ENCODE results near the gene CASP8.

The CASP8 gene

DNA sequence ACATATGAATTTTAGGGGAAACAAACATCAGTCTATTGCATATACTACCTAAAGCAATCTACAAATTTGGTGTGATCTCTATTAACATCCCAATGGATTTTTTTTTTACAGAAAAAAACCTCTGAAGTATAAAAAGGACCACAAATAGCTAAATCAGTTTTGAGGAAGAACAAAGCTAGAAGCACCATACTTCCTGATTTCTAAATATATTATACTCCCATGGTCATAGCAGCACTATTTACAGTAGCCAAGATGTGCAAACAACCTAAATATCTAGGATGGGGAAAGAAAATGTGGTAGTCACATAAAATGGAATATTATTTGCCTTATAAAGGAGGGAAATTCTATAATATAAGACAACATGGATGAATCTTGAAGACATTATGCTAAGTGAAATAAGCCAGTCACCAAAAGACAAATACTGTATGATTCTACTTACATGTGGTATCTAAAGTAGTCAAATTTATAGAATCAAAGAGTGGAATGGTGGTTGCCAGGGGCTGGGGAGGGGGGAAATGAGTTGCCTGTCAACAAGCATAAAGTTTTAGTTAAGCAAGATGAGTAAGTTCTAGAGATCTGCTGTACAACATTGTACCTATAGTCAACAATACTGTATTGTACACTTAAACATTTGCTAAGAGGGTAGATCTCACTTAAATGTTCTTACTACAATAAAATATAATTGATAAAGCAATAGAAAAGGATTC is 17.6 kb upstream of the CASP8 start:
- DNase-seq (ENCODE audit: low read depth), result no peak

DNA sequence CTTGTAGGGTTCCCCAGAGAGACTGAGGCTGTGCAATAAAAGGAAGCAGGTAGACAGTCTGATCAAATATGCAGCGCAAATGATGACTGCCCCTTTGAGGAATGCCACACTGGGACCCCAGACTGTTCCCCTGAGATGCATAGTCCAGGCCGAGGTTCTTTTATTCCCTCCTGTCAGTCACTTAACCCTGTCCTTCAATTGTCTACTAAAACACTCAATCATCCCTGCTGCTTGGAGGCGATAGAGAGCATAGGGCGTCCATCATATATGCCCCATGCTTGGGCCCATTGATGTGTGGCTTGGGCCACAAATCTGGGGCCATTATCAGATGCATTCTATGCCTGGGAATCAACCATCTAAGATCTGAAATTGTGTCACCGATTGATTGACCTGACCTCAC is 15.5 kb upstream of the CASP8 start:
- no peak for DNase-seq (ENCODE audit: low read depth)

DNA sequence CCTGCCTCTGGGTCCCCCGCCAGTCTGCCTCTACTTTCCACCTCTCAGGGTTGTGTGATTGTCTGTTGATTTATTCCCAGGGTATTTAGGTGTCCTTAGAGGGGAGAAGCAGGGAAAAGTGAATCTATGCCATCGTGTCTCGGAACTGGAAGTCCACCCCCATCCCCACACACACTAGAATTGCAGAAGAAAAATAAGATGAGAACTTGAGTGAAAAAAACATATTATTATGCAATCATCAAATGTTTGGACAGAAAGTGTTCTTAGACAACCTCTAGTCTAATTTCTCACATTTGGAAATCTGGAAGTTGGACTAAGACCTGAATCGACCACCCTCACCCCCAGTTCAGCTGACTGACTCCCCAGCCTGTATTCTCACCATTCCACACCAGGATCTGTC is 14.1 kb upstream of the CASP8 start:
- no peak for DNase-seq (ENCODE audit: low read depth)

DNA sequence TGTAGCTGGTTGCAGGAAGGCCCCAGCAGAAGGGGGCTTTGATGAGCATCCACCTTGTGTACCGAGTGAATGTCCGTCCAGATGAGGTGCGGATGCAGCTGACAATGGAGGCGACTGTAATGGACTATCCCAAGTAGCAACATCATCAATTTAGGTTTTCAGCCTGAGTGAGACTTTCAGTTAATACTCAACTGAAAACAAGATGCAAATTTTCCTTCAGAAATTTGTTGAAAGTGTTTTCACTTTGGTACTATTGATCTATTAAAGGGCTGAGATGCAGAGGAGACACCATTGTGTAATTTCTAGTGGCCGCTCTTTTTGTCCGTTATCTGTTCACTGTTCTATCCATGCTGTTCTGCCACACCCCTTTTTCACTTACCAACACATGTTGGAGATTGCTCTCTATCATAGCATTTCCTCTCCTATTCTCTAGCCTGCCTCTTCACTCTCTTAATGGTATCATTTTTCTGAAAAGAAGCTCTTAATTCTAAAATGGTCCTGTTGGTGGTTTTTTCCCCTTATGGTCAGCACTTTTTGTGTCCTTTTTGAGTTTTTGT is 12.0 kb upstream of the CASP8 start:
- no peak for DNase-seq (ENCODE audit: low read depth)

DNA sequence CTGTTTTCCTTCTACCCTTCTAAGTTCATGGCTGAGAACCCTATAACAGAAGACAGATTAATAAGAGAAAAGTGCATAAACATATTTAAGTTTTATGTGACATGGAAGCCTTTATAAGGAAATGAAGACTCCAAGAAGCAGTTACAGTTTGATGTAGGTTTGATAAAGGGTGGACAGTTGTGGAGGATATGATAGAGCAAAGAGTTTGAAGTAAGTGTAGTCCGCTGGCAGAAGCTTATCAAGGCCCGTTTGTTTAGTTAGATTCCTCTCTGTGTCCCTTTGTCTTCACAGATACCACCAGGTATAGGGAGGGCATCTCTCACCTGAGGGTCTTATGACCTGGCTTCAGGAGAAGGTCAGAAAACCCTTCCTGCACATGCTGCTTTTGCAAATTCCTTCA is 10.4 kb upstream of the CASP8 start:
- DNase-seq (ENCODE audit: low read depth), result no peak

DNA sequence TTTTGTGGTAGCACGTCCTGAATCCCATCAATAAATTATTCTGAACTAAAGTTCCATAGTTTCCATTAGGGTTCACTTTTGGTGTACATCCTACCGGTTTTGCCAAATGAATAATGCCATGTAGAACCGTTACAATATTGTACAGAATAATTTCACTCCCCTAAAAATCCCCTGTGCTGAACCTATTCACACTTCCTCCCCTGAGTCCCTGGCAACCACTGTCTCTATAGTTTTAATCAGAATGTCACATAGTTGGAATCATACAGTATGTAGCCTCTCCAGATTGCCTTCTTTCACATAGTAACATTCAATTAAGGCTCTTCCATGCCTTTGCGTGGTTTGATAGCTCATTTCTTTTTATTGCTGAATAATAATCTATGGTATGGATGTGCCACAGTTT is 9.6 kb upstream of the CASP8 start:
- no peak for DNase-seq (ENCODE audit: low read depth)

DNA sequence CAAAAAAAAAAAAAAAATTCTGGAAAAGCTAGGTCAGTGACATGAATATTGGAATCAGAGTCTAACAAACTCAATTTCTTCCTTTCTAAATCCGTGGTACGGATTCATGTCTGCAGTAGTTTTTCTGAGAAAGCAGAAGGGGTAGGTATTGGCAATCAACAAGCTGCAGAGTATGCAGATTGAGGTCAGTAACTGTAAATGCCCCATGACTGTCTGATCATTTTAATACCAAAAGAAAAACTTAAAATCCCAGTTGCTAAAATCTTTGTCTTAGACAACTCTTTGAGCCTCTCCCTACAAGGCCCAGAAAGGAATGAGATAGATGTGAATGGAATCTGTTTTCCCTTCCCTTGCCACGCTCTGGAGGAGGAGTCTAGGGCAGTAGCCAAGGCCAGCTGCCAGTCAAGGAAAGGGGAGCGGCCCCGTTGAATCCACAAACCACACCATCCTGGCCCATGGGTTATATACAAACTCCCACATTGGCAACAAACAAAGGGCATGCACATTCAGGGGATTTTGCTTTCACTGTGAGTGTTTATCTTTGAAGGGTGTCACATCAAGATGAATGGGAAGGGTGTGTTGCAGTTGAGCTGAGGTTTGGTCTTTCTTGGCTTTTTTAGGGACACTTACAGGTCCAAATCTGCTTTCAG is 6.1 kb upstream of the CASP8 start:
- DNase-seq (ENCODE audit: low read depth), result no peak

DNA sequence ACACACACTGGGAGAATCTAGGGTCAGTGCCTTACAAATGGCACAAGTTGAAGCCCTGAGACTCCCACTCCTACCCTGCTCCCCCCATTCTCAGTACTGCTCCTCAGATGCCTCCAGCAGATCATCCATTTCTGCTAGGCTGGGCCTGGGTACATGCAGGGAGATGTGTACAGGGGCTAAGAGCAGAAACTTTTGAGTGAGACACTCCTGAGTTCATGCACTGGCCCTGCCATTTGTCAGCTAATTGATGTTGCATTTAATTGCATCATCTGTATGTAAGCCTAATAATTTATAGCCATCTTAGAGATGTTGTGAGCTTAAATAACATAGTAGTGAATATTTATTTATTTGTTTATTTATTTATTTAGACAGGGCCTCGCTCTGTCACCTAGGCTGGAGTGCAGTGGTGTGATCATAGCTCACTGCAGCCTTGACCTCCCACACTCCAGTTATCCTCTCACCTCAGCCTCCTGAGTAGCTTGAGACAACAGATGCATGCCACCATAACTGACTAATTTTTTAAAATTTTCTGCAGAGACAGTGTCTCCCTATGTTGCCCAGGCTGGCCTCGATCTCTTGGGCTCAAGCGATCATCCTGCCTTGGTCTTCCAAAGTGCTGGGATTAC is 4.8 kb upstream of the CASP8 start:
- no peak for DNase-seq (ENCODE audit: low read depth)

DNA sequence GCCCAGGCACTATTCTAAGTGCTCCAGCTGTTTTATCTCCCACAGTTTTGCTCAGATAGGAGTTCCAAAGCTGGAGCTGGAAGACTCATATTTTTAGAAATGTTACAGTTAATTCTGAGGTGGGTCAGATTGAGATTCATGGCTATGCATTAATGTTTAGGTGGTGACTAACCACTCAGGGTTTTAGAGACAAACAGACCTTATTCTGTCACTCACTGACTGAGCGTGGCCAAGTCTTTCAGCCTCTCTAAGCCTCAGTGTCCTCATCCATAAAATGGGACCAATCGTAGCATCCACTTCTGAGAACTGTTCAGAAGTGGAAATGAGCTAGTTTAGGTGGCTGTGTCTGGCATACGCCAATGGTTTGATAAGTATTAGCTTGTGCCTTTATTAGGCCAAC is 4.3 kb upstream of the CASP8 start:
- DNase-seq (ENCODE audit: low read depth), result no peak

DNA sequence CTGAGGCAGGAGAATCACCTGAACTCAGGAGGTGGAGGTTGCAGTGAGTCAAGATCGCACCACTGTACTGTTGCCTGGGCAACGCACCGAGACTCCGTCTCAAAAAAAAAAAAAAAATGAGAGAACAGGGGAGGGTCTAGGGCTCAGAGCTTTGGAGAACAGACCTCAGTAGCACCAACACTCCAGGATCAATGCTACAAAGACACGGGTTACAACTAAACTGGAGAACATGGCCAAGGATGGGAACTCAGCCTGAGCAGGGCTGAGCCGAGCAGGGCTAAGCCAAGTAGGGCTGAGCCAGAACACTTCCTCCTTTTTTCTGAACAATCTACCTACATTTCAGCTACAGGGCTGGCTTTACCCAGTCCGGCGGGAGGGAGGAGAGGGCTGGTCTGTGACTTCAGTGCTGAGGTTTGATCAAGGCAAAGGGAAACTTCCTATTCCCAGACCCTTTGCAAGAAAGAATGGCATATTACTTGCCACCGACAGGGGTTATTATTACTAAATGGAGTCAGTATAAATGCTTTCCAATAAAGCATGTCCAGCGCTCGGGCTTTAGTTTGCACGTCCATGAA is 2.9 kb upstream of the CASP8 start:
- DNase-seq (ENCODE audit: low read depth), result no peak

DNA sequence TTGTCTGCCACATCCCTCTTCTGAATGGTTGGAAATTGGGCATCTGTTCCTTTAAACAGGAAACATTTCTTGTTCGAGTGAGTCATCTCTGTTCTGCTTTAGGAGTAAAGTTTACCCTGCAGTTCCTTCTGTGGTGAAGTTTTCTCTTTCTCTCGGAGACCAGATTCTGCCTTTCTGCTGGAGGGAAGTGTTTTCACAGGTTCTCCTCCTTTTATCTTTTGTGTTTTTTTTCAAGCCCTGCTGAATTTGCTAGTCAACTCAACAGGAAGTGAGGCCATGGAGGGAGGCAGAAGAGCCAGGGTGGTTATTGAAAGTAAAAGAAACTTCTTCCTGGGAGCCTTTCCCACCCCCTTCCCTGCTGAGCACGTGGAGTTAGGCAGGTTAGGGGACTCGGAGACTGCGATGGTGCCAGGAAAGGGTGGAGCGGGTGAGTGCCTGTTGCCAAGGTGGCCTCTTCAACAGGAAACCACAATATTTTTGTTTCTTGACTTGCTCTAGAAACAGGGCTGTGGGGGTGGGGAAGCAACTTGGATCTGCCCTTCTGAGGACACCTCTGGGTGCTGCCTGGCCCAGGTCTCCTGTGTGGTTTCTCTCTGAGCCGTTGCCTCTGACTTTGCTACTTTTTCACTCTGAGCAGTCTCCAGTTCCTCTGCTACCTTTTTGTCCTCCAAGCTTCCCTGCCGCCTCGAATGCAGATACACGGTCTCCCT is 2.2 kb upstream of the CASP8 start:
- DNase-seq (ENCODE audit: low read depth), result peak; percentile 86

DNA sequence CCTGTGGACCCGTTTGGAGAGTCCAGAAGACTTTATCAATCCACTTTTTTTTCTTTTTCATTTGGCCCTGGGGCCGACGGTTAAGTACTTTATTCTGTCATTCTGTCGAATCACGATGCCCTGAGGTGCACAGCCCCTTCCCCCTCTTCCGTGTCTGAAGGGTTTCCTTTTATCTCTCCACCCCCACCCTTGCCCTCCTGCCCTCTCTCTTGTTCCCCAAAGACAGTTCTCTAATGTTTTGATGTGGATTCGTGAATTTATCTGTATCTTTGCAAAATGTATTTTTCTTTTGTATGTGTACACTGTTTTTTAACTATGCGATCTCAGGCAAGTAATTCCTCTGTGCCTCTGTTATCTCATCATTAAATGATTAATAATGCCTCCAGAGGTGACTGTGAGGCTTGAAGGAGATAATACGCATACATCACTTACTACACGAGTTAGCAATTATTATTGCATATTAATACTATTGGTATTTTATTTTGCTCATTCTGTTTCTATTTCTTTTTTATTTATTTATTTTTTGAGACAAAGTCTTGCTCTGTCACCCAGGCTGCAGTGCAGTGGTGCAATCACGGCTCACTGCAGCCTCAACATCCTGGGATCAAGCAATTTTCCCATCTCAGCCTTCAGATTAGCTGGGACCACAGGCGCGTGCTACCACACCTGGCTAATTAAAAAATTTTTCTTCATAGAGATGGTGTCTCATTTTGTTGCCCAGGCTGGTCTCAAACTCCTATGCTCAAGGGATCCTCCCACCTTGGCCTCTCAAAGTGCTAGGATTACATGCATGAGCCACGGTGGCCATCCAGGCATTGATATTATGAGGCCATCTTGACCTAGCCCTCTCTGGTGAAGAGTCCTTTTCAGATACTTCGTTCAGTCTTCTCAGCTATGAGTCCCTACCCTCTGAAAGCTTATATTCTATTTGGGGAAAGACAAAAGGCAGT is 1.4 kb upstream of the CASP8 start:
- DNase-seq (ENCODE audit: low read depth), result no peak

DNA sequence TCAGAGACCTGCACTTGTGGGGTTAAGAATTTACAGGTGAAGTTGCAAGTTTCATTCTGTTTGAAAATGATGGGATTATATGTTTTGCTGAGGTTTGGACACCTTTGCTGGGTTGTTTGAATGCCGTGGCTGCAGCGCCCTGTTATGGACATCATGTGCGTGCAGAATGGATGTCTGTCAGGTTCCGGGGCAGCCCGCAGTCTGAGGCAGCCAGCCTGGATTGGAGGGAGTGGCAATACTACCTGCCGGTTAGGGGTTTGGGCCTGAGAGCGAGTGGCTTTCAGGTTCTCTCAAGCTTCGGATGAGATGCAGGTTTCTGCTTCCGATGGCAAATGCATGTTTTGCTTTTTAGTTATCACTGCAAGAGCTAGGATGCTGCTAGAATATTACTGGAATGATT is 1.1 kb downstream of the CASP8 start:
- DNase-seq (ENCODE audit: low read depth), result peak; percentile 36

DNA sequence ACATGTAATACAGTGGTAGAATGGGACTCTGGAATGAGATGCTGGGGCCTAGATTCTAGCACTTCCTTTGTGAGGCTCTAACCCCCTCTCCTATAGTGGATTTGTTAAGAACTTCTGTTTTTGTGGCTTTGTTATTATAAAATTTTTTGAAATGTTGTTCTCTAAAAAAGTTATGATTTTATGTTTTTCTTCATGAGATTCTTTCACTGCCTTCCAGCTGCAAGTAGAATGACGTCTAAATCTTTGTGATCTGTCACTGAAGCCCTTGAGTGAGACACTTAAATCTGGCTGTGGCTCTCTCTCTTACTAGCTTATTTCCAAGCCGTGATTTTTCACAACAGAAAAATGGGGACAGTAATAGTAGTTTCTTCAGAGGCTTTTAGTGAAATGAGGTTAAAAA is 1.6 kb downstream of the CASP8 start:
- DNase-seq (ENCODE audit: low read depth), result no peak

DNA sequence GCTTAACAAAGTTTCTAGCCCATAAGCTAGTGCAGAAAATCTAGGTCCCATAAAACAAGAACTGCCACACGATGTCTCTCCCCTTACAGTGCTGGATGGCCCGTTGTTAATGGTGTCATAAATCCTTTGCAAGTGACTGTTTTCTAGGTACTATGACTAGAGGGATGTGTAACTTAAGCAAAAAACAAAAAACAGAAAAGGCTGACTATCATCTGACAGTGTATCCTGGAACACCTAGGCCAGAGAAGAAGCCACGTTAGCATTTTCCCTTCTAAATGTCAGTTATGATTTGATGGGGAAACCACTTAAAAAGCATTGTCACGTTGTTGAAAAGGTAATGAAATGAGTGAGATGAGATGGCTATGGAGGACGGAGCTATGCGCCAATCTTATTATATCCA is 2.4 kb downstream of the CASP8 start:
- no peak for DNase-seq (ENCODE audit: low read depth)

DNA sequence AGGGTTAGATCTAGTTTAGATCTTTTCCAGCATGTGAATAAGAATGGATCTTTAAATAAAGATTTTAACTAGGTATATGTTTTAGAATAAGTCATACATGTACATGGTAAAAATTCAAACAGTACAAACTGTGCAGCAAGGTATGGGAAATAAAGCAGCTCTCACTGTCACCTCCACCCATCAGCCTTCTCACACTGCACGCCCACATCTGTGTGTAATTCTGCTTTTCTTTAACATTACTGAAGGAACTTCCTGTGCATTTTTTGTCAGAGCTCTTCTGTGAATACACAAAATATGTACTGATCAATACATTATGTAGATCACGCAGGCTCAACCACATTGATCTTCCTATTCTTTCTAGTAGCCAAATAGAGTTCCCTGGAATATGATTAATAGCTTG is 3.4 kb downstream of the CASP8 start:
- DNase-seq (ENCODE audit: low read depth), result no peak

DNA sequence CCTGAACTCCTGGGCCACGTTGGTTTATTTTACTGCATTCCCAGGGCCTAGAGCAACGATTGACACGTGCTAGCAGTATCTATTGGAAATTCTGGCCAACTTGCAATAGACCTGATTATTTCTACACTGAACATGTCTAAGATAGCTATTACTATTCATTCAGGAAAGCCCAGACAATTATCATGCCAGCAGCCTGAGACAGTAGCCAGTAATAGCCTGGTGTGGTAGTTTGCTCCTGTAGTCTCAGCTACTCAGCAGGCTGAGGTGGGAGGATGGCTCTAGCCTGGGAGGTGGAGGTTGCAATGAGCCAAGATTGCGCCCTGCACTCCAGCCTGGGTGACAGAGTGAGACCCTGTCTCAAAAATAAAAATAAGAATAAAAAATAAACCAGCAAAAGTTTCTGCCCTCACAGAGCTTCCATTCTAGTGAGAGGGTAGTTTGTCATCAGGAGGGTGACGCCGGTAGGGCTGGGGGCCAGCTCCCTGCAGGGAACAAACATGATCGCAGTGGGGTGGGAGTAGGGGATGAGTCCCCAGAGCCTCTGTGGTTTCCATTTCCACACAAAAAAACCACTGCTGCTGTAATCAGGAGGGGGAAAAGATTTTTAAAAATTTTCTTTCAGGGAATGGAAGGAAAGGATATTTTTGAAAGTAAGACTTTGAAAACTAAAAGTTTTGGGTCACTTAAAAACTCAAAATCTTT is 4.3 kb downstream of the CASP8 start:
- DNase-seq (ENCODE audit: low read depth), result no peak

DNA sequence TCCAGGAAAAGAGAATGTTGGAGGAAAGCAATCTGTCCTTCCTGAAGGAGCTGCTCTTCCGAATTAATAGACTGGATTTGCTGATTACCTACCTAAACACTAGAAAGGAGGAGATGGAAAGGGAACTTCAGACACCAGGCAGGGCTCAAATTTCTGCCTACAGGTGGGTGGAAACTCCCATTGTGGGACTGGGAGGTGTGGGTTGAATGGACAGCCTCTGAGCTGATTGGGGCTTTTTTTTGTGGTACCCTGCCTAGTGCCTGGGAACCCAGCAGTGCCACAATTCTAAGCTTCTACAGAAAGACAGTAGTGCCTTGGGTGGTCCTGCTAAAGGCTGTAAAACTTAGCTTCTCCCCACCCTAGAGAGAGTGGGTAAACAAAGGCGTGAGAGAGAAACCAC is 6.3 kb downstream of the CASP8 start:
- no peak for DNase-seq (ENCODE audit: low read depth)

DNA sequence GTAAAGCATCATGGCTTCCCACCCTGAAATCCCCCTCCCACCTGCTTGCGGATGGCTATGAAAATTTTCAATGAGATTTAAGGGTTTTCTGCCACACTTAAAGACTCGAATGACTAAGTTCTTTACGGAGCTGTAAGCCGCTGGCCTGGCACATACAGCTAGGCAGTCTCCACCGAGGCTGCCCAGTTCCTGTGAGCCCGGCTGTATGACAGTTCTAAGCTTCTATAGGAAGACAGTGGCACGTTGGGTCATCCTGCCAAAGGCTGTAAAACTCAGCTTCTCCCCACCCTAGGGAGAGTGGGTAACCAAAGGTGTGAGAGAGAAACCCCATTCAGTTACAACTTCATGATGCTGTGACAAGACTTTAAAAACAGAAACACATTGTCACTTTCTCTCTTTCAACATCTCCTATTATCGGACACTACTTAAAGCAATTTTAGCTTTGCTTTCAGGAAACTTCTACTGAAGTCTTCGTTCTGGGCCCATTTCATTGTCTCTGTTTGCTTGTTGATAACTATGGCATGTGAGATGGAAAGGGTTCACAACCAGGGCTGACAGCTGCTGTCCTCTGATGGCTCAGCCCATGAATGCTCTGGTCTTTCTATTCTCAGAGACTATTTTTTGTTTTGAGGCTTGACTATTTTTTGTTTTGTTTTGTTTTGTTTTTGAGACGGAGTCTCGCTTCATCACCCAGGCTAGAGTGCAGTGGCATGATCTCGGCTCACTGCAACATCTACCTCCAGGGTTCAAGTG is 7.1 kb downstream of the CASP8 start:
- DNase-seq (ENCODE audit: low read depth), result no peak

DNA sequence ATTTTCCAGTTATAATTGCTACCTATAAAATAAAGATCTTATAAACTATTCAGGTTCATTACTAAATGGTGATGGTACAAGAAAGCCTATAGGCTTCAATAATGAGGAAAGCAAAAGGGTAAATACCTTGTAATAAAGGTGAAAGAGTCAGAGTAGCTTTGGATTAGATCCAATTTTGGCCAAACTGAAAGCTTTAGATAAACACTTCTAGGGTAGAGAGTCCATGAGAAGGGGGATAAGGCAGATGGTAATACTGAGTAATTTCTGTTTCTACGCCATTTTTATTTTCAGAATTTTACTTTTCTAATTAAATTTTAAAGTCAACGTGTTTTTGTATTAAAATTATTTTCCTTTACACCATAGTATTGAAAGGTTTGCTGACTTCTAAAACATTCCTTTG is 9.4 kb downstream of the CASP8 start:
- DNase-seq (ENCODE audit: low read depth), result no peak

Data from activated T-cell treated with anti-CD3 and anti-CD28 coated beads for 1 hour (primary cell).